Naive thymus-derived CD8-positive, alpha-beta T cell (primary cell): ENCODE results near the gene BTAF1. TPM values are rescaled to one million over a fixed set of nuclear protein-coding genes. Genes with fewer than 3 reads are reported as not detected.

Source experiments
- ATAC-seq, 2 donors: fragments of 150-1000 bp; cut with Tn5 transposase in 1 of 2; sonication (Bioruptor Pico), chemical (Tn5 transposase) in 1 of 2; 1 replicate in 1 of 2; 2 replicates in 1 of 2; pipeline ENCODE4 v1.10.0; 2021; ENCODE audit warnings: mild to moderate bottlenecking in 2 of 2, moderate library complexity in 2 of 2
- POLR2A ChIA-PET: fragments of 350-600 bp; sonication (Branson Sonifier 250); formaldehyde crosslinking; loops from one replicate; lab custom pipeline; 2021; ENCODE audit warnings: antibody characterized with exemption; lab: Charles Lee
- DNase-seq, 10 donors: peaks; one replicate each; pipeline versions ENCODE4 v3.0.0 to v3.0.0-alpha.2; 2020 to 2022
- H3K27ac Mint-ChIP-seq, 10 donors: one replicate each; pipeline ENCODE4 v1.8.0; 2020 to 2022; ENCODE audit warnings: mild to moderate bottlenecking in 10 of 10, mixed read lengths in 10 of 10, moderate library complexity in 4 of 10, inconsistent platforms in 1 of 10
- H3K27me3 Mint-ChIP-seq, 5 donors: one replicate each; pipeline ENCODE4 v1.8.0; 2021 to 2022; ENCODE audit warnings: mixed read lengths in 5 of 5
- H3K36me3 Mint-ChIP-seq, 3 donors: one replicate each; pipeline ENCODE4 v1.8.0; 2020 to 2022; ENCODE audit warnings: mixed read lengths in 3 of 3, mild to moderate bottlenecking in 2 of 3, inconsistent platforms in 1 of 3
- H3K4me1 Mint-ChIP-seq, 4 donors: one replicate each; pipeline ENCODE4 v1.8.0; 2021 to 2022; ENCODE audit warnings: mixed read lengths in 4 of 4
- H3K4me3 Mint-ChIP-seq, 10 donors: one replicate each; pipeline ENCODE4 v1.8.0; 2020 to 2022; ENCODE audit warnings: mild to moderate bottlenecking in 10 of 10, mixed read lengths in 10 of 10, moderate library complexity in 6 of 10, inconsistent platforms in 1 of 10
- H3K9me3 Mint-ChIP-seq, 9 donors: one replicate each; pipeline ENCODE4 v1.8.0; 2020 to 2022; ENCODE audit warnings: mixed read lengths in 9 of 9, mild to moderate bottlenecking in 3 of 9, inconsistent platforms in 1 of 9, moderate library complexity in 1 of 9
- polyA plus RNA-seq, 3 donors: library from polyadenylated mRNA; unstranded; fragments of 300-500 nt; fragmentation: Illumina TruSeq; gene quantifications; one replicate each; pipeline ENCODE4 v1.2.3, GENCODE V29; 2021
- total RNA-seq, 8 experiments: library from RNA in 2 of 8; stranded (reverse) in 2 of 8; gene quantifications; one replicate each; pipeline ENCODE4 v1.2.3 and lab custom pipeline; 2021 to 2026

The BTAF1 gene
- total and polyA plus RNA-seq, 5 experiments from 2014 or later = 7.9 to 82.7 (median 9.1) TPM

GRCh38 chr10:91953600-91954160 is 30.1 kb downstream of the BTAF1 start:
- POLR2A ChIA-PET = interaction anchor here (0.6 kb wide), 1 partner anchor 134 kb away, joined by 3 read pairs; no protein-coding TSS in a partner anchor
- peaks cover 5 to 93% (median 30%) of the 10 kb centered on the region in 3 donors for H3K36me3 Mint-ChIP-seq
- DNase-seq (no peak), ATAC-seq (no peak)
- H3K27ac Mint-ChIP-seq = no peak overlapping the region
- H3K4me1 Mint-ChIP-seq = peaks cover 0 to 5% (median 0%) of the 10 kb centered on the region in 4 donors
- H3K4me3 Mint-ChIP-seq = no peak overlapping the region
- H3K27me3 Mint-ChIP-seq = no peaks in the 10 kb centered on the region
- no peaks in the 10 kb centered on the region for H3K9me3 Mint-ChIP-seq

DNA sequence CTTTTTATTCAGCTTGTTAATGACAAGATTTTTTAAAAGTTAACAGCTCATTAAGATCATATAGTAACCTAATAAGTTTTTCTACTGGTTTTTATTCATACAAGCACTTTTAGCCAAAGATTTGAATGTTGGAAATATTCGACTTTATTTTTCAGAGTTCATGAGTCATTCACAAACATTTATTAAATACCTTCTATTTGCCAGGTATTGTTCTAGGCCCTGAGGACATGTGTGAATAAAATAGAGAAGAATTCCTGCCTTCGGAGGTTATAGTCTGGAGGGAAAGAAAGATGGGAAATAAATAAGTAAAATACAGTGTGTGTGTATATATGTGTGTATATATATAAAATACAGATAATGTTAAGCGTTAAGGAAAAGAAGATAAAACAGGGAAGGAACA is 31.5 kb downstream of the BTAF1 start:
- Mint-ChIP-seq H3K27ac (peak overlapping the region in 1 of 10 donors; percentile 48), H3K9me3 (no peaks in the 10 kb centered on the region), H3K4me3 (no peak overlapping the region), H3K4me1 (peaks cover 0 to 5% (median 0%) of the 10 kb centered on the region in 4 donors), H3K36me3 (peaks cover 9 to 94% (median 41%) of the 10 kb centered on the region in 3 donors), H3K27me3 (no peaks in the 10 kb centered on the region)
- DNase-seq (no peak), ATAC-seq (no peak)
- POLR2A ChIA-PET = no interaction called here

DNA sequence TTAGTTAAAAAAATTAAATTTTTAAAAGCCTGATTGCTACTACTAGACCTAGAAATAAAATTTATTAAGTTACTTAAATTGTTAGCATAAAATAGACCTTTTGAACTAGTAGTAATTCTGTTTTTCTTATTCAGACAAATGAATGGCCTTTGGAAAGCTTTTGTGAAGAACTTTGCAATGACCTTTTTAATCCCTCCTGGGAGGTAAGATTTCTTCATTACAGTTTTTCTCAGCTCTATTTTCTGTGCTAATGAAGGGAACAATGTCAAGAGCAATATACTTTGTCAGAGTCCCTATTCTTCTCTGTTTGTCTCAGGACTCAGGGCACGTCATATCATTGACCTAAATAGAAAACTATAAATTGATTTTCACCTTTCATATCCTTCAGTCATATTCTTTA is 33.5 kb downstream of the BTAF1 start:
- no peak overlapping the region for H3K27ac Mint-ChIP-seq

DNA sequence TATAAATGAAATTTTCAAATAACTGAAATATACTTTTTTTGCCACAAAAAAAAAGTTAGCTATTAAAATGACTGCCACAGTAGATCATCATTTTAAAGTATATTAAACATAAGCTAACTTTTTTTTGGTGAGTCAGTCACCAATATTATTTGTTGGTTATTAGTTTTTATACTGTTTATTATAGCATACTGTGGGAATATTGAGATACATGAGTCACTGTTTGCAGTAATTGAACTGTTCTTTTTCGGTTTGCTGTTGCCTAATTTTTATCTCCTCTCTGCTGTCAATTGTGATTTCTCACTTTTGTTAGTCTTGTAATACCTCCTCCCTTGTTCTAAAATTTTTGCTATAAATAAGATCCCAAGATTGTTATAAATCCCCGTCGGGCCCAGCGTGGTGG is 45.7 kb downstream of the BTAF1 start:
- DNase-seq (no peak), ATAC-seq (no peak)
- H3K27ac Mint-ChIP-seq = peak overlapping the region in 1 of 10 donors; percentile 46
- H3K36me3 Mint-ChIP-seq = peaks cover 3 to 87% (median 31%) of the 10 kb centered on the region in 3 donors
- no peaks in the 10 kb centered on the region for H3K27me3 Mint-ChIP-seq
- H3K4me1 Mint-ChIP-seq = peaks cover 0 to 5% (median 0%) of the 10 kb centered on the region in 4 donors
- H3K4me3 Mint-ChIP-seq = no peak overlapping the region
- no peaks in the 10 kb centered on the region for H3K9me3 Mint-ChIP-seq
- POLR2A ChIA-PET = no interaction called here

More for the DNA sequence above, 33.5 kb downstream of the BTAF1 start:
- Mint-ChIP-seq H3K27me3 (no peaks in the 10 kb centered on the region), H3K4me1 (peaks cover 0 to 8% (median 0%) of the 10 kb centered on the region in 4 donors), H3K4me3 (no peak overlapping the region), H3K9me3 (no peaks in the 10 kb centered on the region), H3K36me3 (peaks cover 13 to 94% (median 35%) of the 10 kb centered on the region in 3 donors)
- POLR2A ChIA-PET = no interaction called here
- ATAC-seq (no peak), DNase-seq (no peak)

- no peak overlapping the region for H3K4me3 Mint-ChIP-seq
- ATAC-seq (no peak), DNase-seq (no peak)
- H3K4me1 Mint-ChIP-seq = peaks cover 0 to 8% (median 3%) of the 10 kb centered on the region in 4 donors
- no peaks in the 10 kb centered on the region for H3K9me3 Mint-ChIP-seq
- POLR2A ChIA-PET = no interaction called here
- H3K27me3 Mint-ChIP-seq = no peaks in the 10 kb centered on the region
- H3K27ac Mint-ChIP-seq = no peak overlapping the region
- H3K36me3 Mint-ChIP-seq = peaks cover 0 to 83% (median 40%) of the 10 kb centered on the region in 3 donors
Measured at GRCh38 chr10:91974960-91975359, 51.4 kb downstream of the BTAF1 start.

- ATAC-seq = no peak
Measured at GRCh38 chr10:91975438-91975837, 51.9 kb downstream of the BTAF1 start.

DNA sequence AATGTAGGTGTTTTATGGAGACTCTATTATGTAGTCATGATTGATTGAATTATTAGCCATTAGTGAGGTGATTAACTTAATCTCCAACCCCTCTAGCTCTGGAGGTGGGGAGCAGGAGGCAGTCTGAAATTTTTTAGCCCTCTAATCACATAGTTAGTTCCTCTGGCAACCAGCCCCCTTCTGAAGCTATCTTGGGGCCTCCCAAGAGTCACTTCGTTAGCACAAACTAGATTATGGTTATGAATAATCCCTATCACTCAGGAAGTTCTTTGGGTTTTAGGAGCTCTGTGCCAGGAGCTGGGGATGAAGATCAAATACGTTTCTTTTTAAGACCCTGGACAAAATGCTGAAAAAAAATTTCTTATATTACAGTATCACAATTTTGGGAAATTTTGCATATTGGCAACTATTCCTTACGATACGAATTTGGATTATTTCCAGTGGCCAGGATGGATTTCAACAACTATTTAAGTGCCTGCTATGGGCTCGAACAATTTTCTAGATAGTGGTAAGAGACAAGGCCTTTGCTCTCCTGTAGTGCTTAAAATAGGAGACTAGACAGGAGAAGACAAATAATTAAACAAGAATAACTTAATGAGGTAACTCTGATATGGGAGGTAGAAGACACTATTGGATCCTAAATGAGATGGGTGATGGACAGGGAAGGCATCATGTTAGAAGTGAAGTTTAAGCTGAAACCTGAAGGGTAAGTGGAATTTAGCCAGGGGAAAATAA is 52.9 kb downstream of the BTAF1 start:
- Mint-ChIP-seq H3K27me3 (no peaks in the 10 kb centered on the region), H3K4me1 (peaks cover 0 to 6% (median 3%) of the 10 kb centered on the region in 4 donors), H3K9me3 (no peaks in the 10 kb centered on the region), H3K27ac (peak overlapping the region in 4 of 10 donors; percentile 3 to 57 (median 22)), H3K4me3 (no peak overlapping the region), H3K36me3 (peaks cover 0 to 81% (median 41%) of the 10 kb centered on the region in 3 donors)
- no peak for ATAC-seq
- POLR2A ChIA-PET = no interaction called here
- no peak for DNase-seq

More at GRCh38 chr10:91975438-91975837, 51.9 kb downstream of the BTAF1 start:
- Mint-ChIP-seq H3K27me3 (no peaks in the 10 kb centered on the region), H3K9me3 (no peaks in the 10 kb centered on the region), H3K4me3 (no peak overlapping the region), H3K4me1 (peaks cover 0 to 6% (median 3%) of the 10 kb centered on the region in 4 donors), H3K36me3 (peaks cover 0 to 83% (median 39%) of the 10 kb centered on the region in 3 donors), H3K27ac (no peak overlapping the region)
- DNase-seq = no peak
- POLR2A ChIA-PET = no interaction called here

- H3K4me1 Mint-ChIP-seq = peaks cover 0 to 6% (median 2%) of the 10 kb centered on the region in 4 donors
Measured at GRCh38 chr10:91977491-91977890, 53.9 kb downstream of the BTAF1 start.

GRCh38 chr10:91978585-91978984 is 55.0 kb downstream of the BTAF1 start:
- DNase-seq (no peak), ATAC-seq (no peak)
- H3K4me3 Mint-ChIP-seq = no peak overlapping the region
- peak overlapping the region in 1 of 10 donors; percentile 27 for H3K27ac Mint-ChIP-seq
- H3K9me3 Mint-ChIP-seq = no peaks in the 10 kb centered on the region
- POLR2A ChIA-PET = no interaction called here
- H3K4me1 Mint-ChIP-seq = peaks cover 4 to 7% (median 6%) of the 10 kb centered on the region in 4 donors
- H3K36me3 Mint-ChIP-seq = peaks cover 0 to 81% (median 46%) of the 10 kb centered on the region in 3 donors
- H3K27me3 Mint-ChIP-seq = no peaks in the 10 kb centered on the region

More at GRCh38 chr10:91977491-91977890, 53.9 kb downstream of the BTAF1 start:
- POLR2A ChIA-PET = no interaction called here
- DNase-seq (no peak), ATAC-seq (no peak)
- H3K27ac Mint-ChIP-seq = peak overlapping the region in 2 of 10 donors; percentile 29 to 54
- H3K36me3 Mint-ChIP-seq = peaks cover 0 to 79% (median 40%) of the 10 kb centered on the region in 3 donors
- no peaks in the 10 kb centered on the region for H3K27me3 Mint-ChIP-seq
- H3K4me3 Mint-ChIP-seq = no peak overlapping the region
- H3K9me3 Mint-ChIP-seq = no peaks in the 10 kb centered on the region

- peak overlapping the region in 1 of 10 donors; percentile 3 for H3K27ac Mint-ChIP-seq
- POLR2A ChIA-PET = no interaction called here
- no peak for ATAC-seq
Measured at GRCh38 chr10:91980319-91980718, 56.7 kb downstream of the BTAF1 start.

DNA sequence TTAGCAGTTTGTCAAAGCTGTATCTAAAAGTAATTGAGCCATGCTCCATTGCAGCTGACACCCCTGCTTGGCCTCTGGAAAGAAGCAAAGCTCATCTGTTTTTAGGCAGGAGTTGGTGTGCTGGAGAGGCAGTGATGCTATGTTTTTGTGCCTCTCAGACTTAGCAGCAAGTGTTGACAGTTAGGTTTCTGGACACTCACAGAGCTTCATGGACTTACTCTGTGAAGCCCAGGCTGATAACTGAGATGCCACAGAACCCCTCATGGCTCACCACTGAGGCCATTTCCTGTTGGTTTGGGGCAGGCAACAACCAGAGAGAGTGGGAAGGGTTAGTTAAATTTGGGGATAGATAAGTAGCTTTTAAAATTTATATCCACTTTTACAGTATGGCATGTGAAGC is 59.8 kb downstream of the BTAF1 start:
- DNase-seq (no peak), ATAC-seq (no peak)
- POLR2A ChIA-PET = no interaction called here
- Mint-ChIP-seq H3K36me3 (peaks cover 0 to 89% (median 61%) of the 10 kb centered on the region in 3 donors), H3K27ac (peak overlapping the region in 1 of 10 donors; percentile 15), H3K9me3 (no peaks in the 10 kb centered on the region), H3K4me1 (peaks cover 0 to 13% (median 10%) of the 10 kb centered on the region in 4 donors), H3K27me3 (no peaks in the 10 kb centered on the region), H3K4me3 (no peak overlapping the region)

More at GRCh38 chr10:91980319-91980718, 56.7 kb downstream of the BTAF1 start:
- no peak for DNase-seq
- Mint-ChIP-seq H3K9me3 (no peaks in the 10 kb centered on the region), H3K27me3 (no peaks in the 10 kb centered on the region), H3K4me1 (peaks cover 6 to 9% (median 8%) of the 10 kb centered on the region in 4 donors), H3K4me3 (no peak overlapping the region), H3K36me3 (peaks cover 0 to 85% (median 50%) of the 10 kb centered on the region in 3 donors)

GRCh38 chr10:91987397-91988037 is 63.9 kb downstream of the BTAF1 start:
- peaks cover 0 to 76% (median 52%) of the 10 kb centered on the region in 3 donors for H3K36me3 Mint-ChIP-seq
- POLR2A ChIA-PET = no interaction called here
- no peaks in the 10 kb centered on the region for H3K27me3 Mint-ChIP-seq
- no peaks in the 10 kb centered on the region for H3K9me3 Mint-ChIP-seq
- DNase-seq = no peak
- no peak for ATAC-seq
- peak overlapping the region in 3 of 10 donors; percentile 46 to 77 (median 54) for H3K27ac Mint-ChIP-seq
- no peak overlapping the region for H3K4me3 Mint-ChIP-seq
- peaks cover 0 to 13% (median 10%) of the 10 kb centered on the region in 4 donors for H3K4me1 Mint-ChIP-seq
